SK-N-SH (cell line): Measurements from ENCODE around the gene COPZ1. TPM values are rescaled to one million over a fixed set of nuclear protein-coding genes. Genes with fewer than 3 reads are reported as not detected.

Experiments
- CTCF ChIA-PET: fragments of 300-600, 350-600 bp; formaldehyde crosslinking; extraction: SDS; loops from one replicate; lab custom pipeline; 2021; lab: Yijun Ruan, JAX
- POLR2A ChIA-PET: fragments of 350-600 bp; sonication (Branson Sonifier 250); formaldehyde crosslinking; extraction: SDS; loops from one replicate; lab custom pipeline; 2020; ENCODE audit warnings: antibody characterized with exemption, inconsistent platforms; lab: Yijun Ruan, JAX
- DNase-seq: peaks from one replicate; pipeline ENCODE4 v3.0.0; 2012
- H2AFZ ChIP-seq: fragments of 200-600 bp; sonication (generic); 2 replicates; pipeline ENCODE4 v1.8.1; 2016; ENCODE audit warnings: antibody characterized with exemption, mild to moderate bottlenecking, low read depth
- H3F3A ChIP-seq: fragments of 200-600 bp; sonication (generic); replicated peaks from 2 replicates; pipeline ENCODE3; 2016; ENCODE audit warnings: antibody characterized with exemption, mild to moderate bottlenecking; ENCODE audit not compliant: insufficient read depth
- H3K27ac ChIP-seq, 2 experiments: fragments of 200-500 bp in 1 of 2; fragments of 200-600 bp in 1 of 2; sonication (Bioruptor generic) in 1 of 2; sonication (generic), shearing (Covaris generic) in 1 of 2; 2 replicates each; pipeline versions ENCODE4 v1.5.1 to v1.6.1; 2014 to 2016; ENCODE audit warnings: low read depth in 2 of 2, inconsistent platforms in 1 of 2, low read length in 1 of 2, mild to moderate bottlenecking in 1 of 2, mixed read lengths in 1 of 2
- H3K27me3 ChIP-seq: fragments of 200-600 bp; sonication (generic), shearing (Covaris generic); 2 replicates; pipeline ENCODE4 v1.6.1; 2016; ENCODE audit warnings: mixed run types; ENCODE audit not compliant: insufficient read depth
- H3K36me3 ChIP-seq, 2 experiments: fragments of 200-500 bp in 1 of 2; fragments of 200-600 bp in 1 of 2; sonication (Bioruptor generic) in 1 of 2; sonication (generic) in 1 of 2; replicated peaks in 1 of 2; 2 replicates each; pipeline versions ENCODE3 to v1.5.1; 2014 to 2016; ENCODE audit warnings: low read length in 1 of 2, mild to moderate bottlenecking in 1 of 2; ENCODE audit not compliant: insufficient read depth in 2 of 2, control insufficient read depth in 1 of 2
- H3K4me1 ChIP-seq, 2 experiments: fragments of 200-500 bp in 1 of 2; fragments of 200-600 bp in 1 of 2; sonication (Bioruptor generic) in 1 of 2; sonication (generic), shearing (Covaris generic) in 1 of 2; 2 replicates each; pipeline versions ENCODE4 v1.5.1 to v1.6.1; 2014 to 2016; ENCODE audit warnings: low read depth in 1 of 2, low read length in 1 of 2, mixed run types in 1 of 2; ENCODE audit not compliant: insufficient read depth in 2 of 2, control insufficient read depth in 1 of 2
- H3K4me2 ChIP-seq: fragments of 200-600 bp; sonication (generic), shearing (Covaris generic); 2 replicates; pipeline ENCODE4 v1.6.1; 2017; ENCODE audit warnings: mixed run types
- H3K4me3 ChIP-seq, 2 experiments: fragments of 200-500 bp in 1 of 2; fragments of 200-600 bp in 1 of 2; sonication (Bioruptor generic) in 1 of 2; sonication (generic), shearing (Covaris generic) in 1 of 2; 2 replicates each; pipeline versions ENCODE4 v1.5.1 to v1.8.1; 2014 to 2016; ENCODE audit warnings: low read depth in 2 of 2, inconsistent platforms in 1 of 2, low read length in 1 of 2, mild to moderate bottlenecking in 1 of 2, mixed read lengths in 1 of 2, moderate library complexity in 1 of 2
- H3K79me2 ChIP-seq: fragments of 200-600 bp; sonication (generic); 2 replicates; pipeline ENCODE4 v1.8.1; 2017; ENCODE audit warnings: mild to moderate bottlenecking; ENCODE audit not compliant: insufficient read depth
- H3K9ac ChIP-seq: fragments of 200-600 bp; sonication (generic); 2 replicates; pipeline ENCODE4 v1.6.1; 2017; ENCODE audit warnings: mixed run types
- H3K9me2 ChIP-seq: fragments of 200-600 bp; sonication (generic); 2 replicates; pipeline ENCODE4 v1.6.1; 2017; ENCODE audit warnings: mixed run types
- H3K9me3 ChIP-seq: fragments of 200-600 bp; sonication (generic); 2 replicates; pipeline ENCODE4 v1.6.1; 2017; ENCODE audit warnings: mixed run types, mild to moderate bottlenecking, moderate library complexity
- H4K20me1 ChIP-seq: fragments of 200-600 bp; sonication (generic); 2 replicates; pipeline ENCODE4 v1.6.1; 2017; ENCODE audit warnings: mild to moderate bottlenecking, mixed run types; ENCODE audit not compliant: insufficient read depth
- ELF1 ChIP-seq: IDR thresholded peaks from 2 replicates; pipeline ENCODE4 v1.4.0; 2012
- EZH2phosphoT487 ChIP-seq: fragments of 200-600 bp; sonication (generic); IDR thresholded peaks from 2 replicates; pipeline ENCODE4 v1.6.1; 2017; ENCODE audit warnings: low read depth, mixed run types, mild to moderate bottlenecking, antibody characterized with exemption, moderate library complexity, borderline replicate concordance
- FOXJ3 ChIP-seq: sonication (generic); formaldehyde crosslinking; IDR thresholded peaks from 2 replicates; pipeline ENCODE4 v1.5.1; 2020; ENCODE audit warnings: mild to moderate bottlenecking, missing genetic modification reagents
- GATA2 ChIP-seq: sonication (generic); formaldehyde crosslinking; IDR thresholded peaks from 2 replicates; pipeline ENCODE4 v1.5.0; 2020; ENCODE audit warnings: mild to moderate bottlenecking, missing genetic modification reagents
- MEF2A ChIP-seq: IDR thresholded peaks from 2 replicates; pipeline ENCODE4 v1.4.0; 2012; ENCODE audit warnings: low read depth, borderline replicate concordance
- MXI1 ChIP-seq: IDR thresholded peaks from 2 replicates; pipeline ENCODE4 v1.6.1; 2012; ENCODE audit warnings: mild to moderate bottlenecking, low read depth, low read length, improper control_type of control experiment
- RAD21 ChIP-seq: IDR thresholded peaks from 2 replicates; pipeline ENCODE4 v1.6.1; 2012; ENCODE audit warnings: mild to moderate bottlenecking, low read length
- RFX5 ChIP-seq: IDR thresholded peaks from 2 replicates; pipeline ENCODE4 v1.6.1; 2012; ENCODE audit warnings: mild to moderate bottlenecking, improper control_type of control experiment, low read length
- RXRA ChIP-seq: IDR thresholded peaks from 2 replicates; pipeline ENCODE4 v1.4.0; 2012; ENCODE audit warnings: low read depth, mild to moderate bottlenecking, borderline replicate concordance
- TAF1 ChIP-seq: IDR thresholded peaks from 2 replicates; pipeline ENCODE4 v1.6.1; 2012; ENCODE audit warnings: low read depth, mild to moderate bottlenecking, low read length, moderate library complexity, borderline replicate concordance
- TCF12 ChIP-seq: IDR thresholded peaks from 2 replicates; pipeline ENCODE4 v1.4.0; 2012
- TEAD4 ChIP-seq: IDR thresholded peaks from 2 replicates; pipeline ENCODE4 v1.4.0; 2012; ENCODE audit warnings: mild to moderate bottlenecking, borderline replicate concordance; ENCODE audit not compliant: insufficient read depth
- WGBS: methylation state at CpG from one replicate; pipeline ENCODE4 v1.1.6; 2017; ENCODE audit warnings: low lambda C conversion rate; 5-methylcytosine and 5-hydroxymethylcytosine counted together
- polyA plus RNA-seq, 3 experiments: library from polyadenylated mRNA; depleted of rRNA; stranded (reverse); fragments of >200 nt; gene quantifications; 2 replicates each; pipeline ENCODE4 v1.2.3, GENCODE V29; 2012
- TF ChIP-seq, protein P1 (sequence below): IDR thresholded peaks from 2 replicates; pipeline ENCODE4 v1.6.1; 2012; ENCODE audit warnings: mild to moderate bottlenecking, low read depth, low read length, moderate library complexity
- TF ChIP-seq, protein P2 (sequence below): IDR thresholded peaks from 2 replicates; pipeline ENCODE4 v1.4.0; 2012; ENCODE audit warnings: low read depth, borderline replicate concordance
- TF ChIP-seq, protein P3 (sequence below): fragments of 200-600 bp; sonication (generic); IDR thresholded peaks from 2 replicates; pipeline ENCODE4 v1.6.1; 2017; ENCODE audit warnings: antibody characterized with exemption, mild to moderate bottlenecking, moderate library complexity
- TF ChIP-seq, protein P4 (sequence below): IDR thresholded peaks from 2 replicates; pipeline ENCODE4 v1.4.0; 2012; ENCODE audit warnings: low read depth, borderline replicate concordance
- TF ChIP-seq, protein P5 (sequence below): fragments of 150-350 bp; IDR thresholded peaks from 2 replicates; pipeline ENCODE4 v1.6.1; 2016; ENCODE audit warnings: mild to moderate bottlenecking, low read depth, low read length
- TF ChIP-seq, protein P6 (sequence below): IDR thresholded peaks from 2 replicates; pipeline ENCODE4; 2012
- TF ChIP-seq, protein P7 (sequence below): IDR thresholded peaks from 2 replicates; pipeline ENCODE4 v1.4.0; 2012; ENCODE audit warnings: low read depth

Gene COPZ1
- polyA plus RNA-seq, 1 of the 3 experiments (the other 2 are of a cell fraction) = 111 TPM

DNA sequence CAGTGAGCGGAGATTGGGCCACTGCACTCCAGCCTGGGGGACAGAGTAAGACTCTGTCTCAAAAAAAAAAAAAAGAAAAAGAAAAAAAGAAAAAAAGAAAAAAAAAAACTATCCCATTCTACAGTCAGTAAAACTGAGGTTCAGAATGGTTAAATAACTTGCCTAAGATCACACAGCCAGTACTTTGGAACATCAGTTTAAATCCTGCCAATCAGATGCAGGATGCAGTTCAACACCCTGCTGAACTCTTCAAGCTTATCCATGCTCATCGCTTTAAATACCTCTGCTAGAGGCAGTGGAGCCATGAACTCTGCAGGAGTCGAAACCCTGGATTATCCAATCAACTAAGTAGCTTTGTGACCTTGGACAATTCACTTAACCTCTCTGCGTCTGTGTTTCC is 56.2 kb downstream of the COPZ1 start:
- TF ChIP-seq, protein P1, sequence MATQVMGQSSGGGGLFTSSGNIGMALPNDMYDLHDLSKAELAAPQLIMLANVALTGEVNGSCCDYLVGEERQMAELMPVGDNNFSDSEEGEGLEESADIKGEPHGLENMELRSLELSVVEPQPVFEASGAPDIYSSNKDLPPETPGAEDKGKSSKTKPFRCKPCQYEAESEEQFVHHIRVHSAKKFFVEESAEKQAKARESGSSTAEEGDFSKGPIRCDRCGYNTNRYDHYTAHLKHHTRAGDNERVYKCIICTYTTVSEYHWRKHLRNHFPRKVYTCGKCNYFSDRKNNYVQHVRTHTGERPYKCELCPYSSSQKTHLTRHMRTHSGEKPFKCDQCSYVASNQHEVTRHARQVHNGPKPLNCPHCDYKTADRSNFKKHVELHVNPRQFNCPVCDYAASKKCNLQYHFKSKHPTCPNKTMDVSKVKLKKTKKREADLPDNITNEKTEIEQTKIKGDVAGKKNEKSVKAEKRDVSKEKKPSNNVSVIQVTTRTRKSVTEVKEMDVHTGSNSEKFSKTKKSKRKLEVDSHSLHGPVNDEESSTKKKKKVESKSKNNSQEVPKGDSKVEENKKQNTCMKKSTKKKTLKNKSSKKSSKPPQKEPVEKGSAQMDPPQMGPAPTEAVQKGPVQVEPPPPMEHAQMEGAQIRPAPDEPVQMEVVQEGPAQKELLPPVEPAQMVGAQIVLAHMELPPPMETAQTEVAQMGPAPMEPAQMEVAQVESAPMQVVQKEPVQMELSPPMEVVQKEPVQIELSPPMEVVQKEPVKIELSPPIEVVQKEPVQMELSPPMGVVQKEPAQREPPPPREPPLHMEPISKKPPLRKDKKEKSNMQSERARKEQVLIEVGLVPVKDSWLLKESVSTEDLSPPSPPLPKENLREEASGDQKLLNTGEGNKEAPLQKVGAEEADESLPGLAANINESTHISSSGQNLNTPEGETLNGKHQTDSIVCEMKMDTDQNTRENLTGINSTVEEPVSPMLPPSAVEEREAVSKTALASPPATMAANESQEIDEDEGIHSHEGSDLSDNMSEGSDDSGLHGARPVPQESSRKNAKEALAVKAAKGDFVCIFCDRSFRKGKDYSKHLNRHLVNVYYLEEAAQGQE = no peak
- TF ChIP-seq, protein P2, sequence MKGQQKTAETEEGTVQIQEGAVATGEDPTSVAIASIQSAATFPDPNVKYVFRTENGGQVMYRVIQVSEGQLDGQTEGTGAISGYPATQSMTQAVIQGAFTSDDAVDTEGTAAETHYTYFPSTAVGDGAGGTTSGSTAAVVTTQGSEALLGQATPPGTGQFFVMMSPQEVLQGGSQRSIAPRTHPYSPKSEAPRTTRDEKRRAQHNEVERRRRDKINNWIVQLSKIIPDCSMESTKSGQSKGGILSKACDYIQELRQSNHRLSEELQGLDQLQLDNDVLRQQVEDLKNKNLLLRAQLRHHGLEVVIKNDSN = no peak
- no peak for TF ChIP-seq MEF2A
- TF ChIP-seq, protein P3, sequence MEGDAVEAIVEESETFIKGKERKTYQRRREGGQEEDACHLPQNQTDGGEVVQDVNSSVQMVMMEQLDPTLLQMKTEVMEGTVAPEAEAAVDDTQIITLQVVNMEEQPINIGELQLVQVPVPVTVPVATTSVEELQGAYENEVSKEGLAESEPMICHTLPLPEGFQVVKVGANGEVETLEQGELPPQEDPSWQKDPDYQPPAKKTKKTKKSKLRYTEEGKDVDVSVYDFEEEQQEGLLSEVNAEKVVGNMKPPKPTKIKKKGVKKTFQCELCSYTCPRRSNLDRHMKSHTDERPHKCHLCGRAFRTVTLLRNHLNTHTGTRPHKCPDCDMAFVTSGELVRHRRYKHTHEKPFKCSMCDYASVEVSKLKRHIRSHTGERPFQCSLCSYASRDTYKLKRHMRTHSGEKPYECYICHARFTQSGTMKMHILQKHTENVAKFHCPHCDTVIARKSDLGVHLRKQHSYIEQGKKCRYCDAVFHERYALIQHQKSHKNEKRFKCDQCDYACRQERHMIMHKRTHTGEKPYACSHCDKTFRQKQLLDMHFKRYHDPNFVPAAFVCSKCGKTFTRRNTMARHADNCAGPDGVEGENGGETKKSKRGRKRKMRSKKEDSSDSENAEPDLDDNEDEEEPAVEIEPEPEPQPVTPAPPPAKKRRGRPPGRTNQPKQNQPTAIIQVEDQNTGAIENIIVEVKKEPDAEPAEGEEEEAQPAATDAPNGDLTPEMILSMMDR = no peak
- no peak for TF ChIP-seq GATA2 (CRISPR knock-in tag)
- no peak for TF ChIP-seq TEAD4
- TF ChIP-seq, protein P4, sequence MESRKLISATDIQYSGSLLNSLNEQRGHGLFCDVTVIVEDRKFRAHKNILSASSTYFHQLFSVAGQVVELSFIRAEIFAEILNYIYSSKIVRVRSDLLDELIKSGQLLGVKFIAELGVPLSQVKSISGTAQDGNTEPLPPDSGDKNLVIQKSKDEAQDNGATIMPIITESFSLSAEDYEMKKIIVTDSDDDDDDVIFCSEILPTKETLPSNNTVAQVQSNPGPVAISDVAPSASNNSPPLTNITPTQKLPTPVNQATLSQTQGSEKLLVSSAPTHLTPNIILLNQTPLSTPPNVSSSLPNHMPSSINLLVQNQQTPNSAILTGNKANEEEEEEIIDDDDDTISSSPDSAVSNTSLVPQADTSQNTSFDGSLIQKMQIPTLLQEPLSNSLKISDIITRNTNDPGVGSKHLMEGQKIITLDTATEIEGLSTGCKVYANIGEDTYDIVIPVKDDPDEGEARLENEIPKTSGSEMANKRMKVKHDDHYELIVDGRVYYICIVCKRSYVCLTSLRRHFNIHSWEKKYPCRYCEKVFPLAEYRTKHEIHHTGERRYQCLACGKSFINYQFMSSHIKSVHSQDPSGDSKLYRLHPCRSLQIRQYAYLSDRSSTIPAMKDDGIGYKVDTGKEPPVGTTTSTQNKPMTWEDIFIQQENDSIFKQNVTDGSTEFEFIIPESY = no peak
- TF ChIP-seq, protein P5, sequence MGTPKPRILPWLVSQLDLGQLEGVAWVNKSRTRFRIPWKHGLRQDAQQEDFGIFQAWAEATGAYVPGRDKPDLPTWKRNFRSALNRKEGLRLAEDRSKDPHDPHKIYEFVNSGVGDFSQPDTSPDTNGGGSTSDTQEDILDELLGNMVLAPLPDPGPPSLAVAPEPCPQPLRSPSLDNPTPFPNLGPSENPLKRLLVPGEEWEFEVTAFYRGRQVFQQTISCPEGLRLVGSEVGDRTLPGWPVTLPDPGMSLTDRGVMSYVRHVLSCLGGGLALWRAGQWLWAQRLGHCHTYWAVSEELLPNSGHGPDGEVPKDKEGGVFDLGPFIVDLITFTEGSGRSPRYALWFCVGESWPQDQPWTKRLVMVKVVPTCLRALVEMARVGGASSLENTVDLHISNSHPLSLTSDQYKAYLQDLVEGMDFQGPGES = no peak
- no peak for TF ChIP-seq MXI1
- TF ChIP-seq, protein P6, sequence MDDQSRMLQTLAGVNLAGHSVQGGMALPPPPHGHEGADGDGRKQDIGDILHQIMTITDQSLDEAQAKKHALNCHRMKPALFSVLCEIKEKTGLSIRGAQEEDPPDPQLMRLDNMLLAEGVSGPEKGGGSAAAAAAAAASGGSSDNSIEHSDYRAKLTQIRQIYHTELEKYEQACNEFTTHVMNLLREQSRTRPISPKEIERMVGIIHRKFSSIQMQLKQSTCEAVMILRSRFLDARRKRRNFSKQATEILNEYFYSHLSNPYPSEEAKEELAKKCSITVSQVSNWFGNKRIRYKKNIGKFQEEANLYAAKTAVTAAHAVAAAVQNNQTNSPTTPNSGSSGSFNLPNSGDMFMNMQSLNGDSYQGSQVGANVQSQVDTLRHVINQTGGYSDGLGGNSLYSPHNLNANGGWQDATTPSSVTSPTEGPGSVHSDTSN = no peak
- TF ChIP-seq FOXJ3 = no peak
- no peak for TF ChIP-seq ELF1
- TF ChIP-seq TAF1 = no peak
- TF ChIP-seq RAD21 = no peak
- no peak for TF ChIP-seq EZH2phosphoT487
- TF ChIP-seq TCF12 = no peak
- TF ChIP-seq, protein P7, sequence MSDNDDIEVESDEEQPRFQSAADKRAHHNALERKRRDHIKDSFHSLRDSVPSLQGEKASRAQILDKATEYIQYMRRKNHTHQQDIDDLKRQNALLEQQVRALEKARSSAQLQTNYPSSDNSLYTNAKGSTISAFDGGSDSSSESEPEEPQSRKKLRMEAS = no peak
- no peak for TF ChIP-seq RFX5
- TF ChIP-seq RXRA = no peak
- no peak for DNase-seq
- Histone ChIP-seq H4K20me1 (no peaks in the 10 kb centered on the region), H3K27me3 (no peaks in the 10 kb centered on the region), H3K4me2 (no peak overlapping the region), H3K4me3 (no peak overlapping the region), H3K36me3 (no peaks in the 10 kb centered on the region), H3K27ac (no peak overlapping the region), H3K79me2 (no peaks in the 10 kb centered on the region), H3K4me1 (peaks cover 0 to 35% of the 10 kb centered on the region in 2 experiments; a peak in 1 of 4 replicates), H3F3A (peaks cover 6% of the 10 kb centered on the region), H3K9me3 (no peaks in the 10 kb centered on the region), H3K9me2 (no peaks in the 10 kb centered on the region), H3K9ac (no peak overlapping the region), H2AFZ (no peak overlapping the region)
- ChIA-PET POLR2A (interaction anchor here (0.9 kb wide), 1 partner anchor 40 kb away, joined by 3 read pairs; no protein-coding TSS in a partner anchor), CTCF (interaction anchor here (1.1 to 11.1 kb wide), 16 partner anchors 10 to 381 kb away, joined by 3 to 118 read pairs (median 14); partner anchors contain the start of genes COPZ1 and HOXC9)
- 91% methylated on average over 4 of the region's 4 CpGs for WGBS
